ENCODE results near the gene PSD4. TPM values are rescaled to one million over a fixed set of nuclear protein-coding genes. Genes with fewer than 3 reads are reported as not detected.

Gene PSD4
- total RNA-seq, 1 donor from 2014 or later = 1.6 TPM

DNA sequence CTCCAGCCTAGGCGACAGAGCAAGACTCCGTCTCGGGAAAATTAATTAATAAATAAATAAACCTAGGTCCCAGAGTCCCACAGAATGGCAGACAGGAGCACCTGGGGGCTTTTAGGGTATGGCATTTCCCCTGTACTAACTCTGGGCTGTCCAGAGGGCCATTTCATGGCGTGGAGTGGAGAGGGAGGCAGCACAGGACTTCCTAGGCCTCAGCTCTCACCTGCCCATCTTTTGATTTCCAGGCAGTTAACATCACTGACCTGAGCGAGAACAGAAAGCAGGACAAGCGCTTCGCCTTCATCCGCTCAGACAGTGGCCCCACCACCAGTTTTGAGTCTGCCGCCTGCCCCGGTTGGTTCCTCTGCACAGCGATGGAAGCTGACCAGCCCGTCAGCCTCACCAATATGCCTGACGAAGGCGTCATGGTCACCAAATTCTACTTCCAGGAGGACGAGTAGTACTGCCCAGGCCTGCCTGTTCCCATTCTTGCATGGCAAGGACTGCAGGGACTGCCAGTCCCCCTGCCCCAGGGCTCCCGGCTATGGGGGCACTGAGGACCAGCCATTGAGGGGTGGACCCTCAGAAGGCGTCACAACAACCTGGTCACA is 41.3 kb upstream of the PSD4 start:
- Histone ChIP-seq H3K4me3 (ENCODE audit: low read length in 3 of 3) (no peak overlapping the region), H3K9me3 (ENCODE audit: control insufficient read depth in 3 of 3, low read length in 3 of 3) (no peaks in the 10 kb centered on the region), H3K4me1 (ENCODE audit: control insufficient read depth in 3 of 3, insufficient read depth in 3 of 3, low read length in 3 of 3) (no peaks in the 10 kb centered on the region), H3K27ac (ENCODE audit: low read depth, low read length) (no peak overlapping the region), H3K36me3 (ENCODE audit: control insufficient read depth in 3 of 3, insufficient read depth in 3 of 3, low read length in 3 of 3) (no peaks in the 10 kb centered on the region), H3K27me3 (ENCODE audit: control insufficient read depth in 3 of 3, insufficient read depth in 3 of 3, low read length in 3 of 3) (no peaks in the 10 kb centered on the region), H3K9ac (ENCODE audit: low read depth in 1 of 3, low read length in 3 of 3) (no peak overlapping the region)

- no peak overlapping the region for H3K4me3 ChIP-seq (ENCODE audit: low read length in 3 of 3)
- H3K27ac ChIP-seq (ENCODE audit: low read depth, low read length) = no peak overlapping the region
- no peak overlapping the region for H3K9ac ChIP-seq (ENCODE audit: low read depth in 1 of 3, low read length in 3 of 3)
- no peaks in the 10 kb centered on the region for H3K4me1 ChIP-seq (ENCODE audit: control insufficient read depth in 3 of 3, insufficient read depth in 3 of 3, low read length in 3 of 3)
- no peaks in the 10 kb centered on the region for H3K27me3 ChIP-seq (ENCODE audit: control insufficient read depth in 3 of 3, insufficient read depth in 3 of 3, low read length in 3 of 3)
- H3K9me3 ChIP-seq (ENCODE audit: control insufficient read depth in 3 of 3, low read length in 3 of 3) = no peaks in the 10 kb centered on the region
- H3K36me3 ChIP-seq (ENCODE audit: control insufficient read depth in 3 of 3, insufficient read depth in 3 of 3, low read length in 3 of 3) = no peaks in the 10 kb centered on the region
These were observed 39.8 kb upstream of the PSD4 start for GRCh38 chr2:113133704-113134598.

- H3K4me3 ChIP-seq (ENCODE audit: low read length in 3 of 3) = no peak overlapping the region
- H3K27me3 ChIP-seq (ENCODE audit: control insufficient read depth in 3 of 3, insufficient read depth in 3 of 3, low read length in 3 of 3) = no peaks in the 10 kb centered on the region
- H3K36me3 ChIP-seq (ENCODE audit: control insufficient read depth in 3 of 3, insufficient read depth in 3 of 3, low read length in 3 of 3) = no peaks in the 10 kb centered on the region
- H3K4me1 ChIP-seq (ENCODE audit: control insufficient read depth in 3 of 3, insufficient read depth in 3 of 3, low read length in 3 of 3) = no peaks in the 10 kb centered on the region
- H3K9ac ChIP-seq (ENCODE audit: low read depth in 1 of 3, low read length in 3 of 3) = no peak overlapping the region
- H3K9me3 ChIP-seq (ENCODE audit: control insufficient read depth in 3 of 3, low read length in 3 of 3) = no peaks in the 10 kb centered on the region
- H3K27ac ChIP-seq (ENCODE audit: low read depth, low read length) = no peak overlapping the region
These were observed 39.1 kb upstream of the PSD4 start for GRCh38 chr2:113134717-113135116.

- no peaks in the 10 kb centered on the region for H3K4me1 ChIP-seq (ENCODE audit: control insufficient read depth in 3 of 3, insufficient read depth in 3 of 3, low read length in 3 of 3)
- no peak overlapping the region for H3K9ac ChIP-seq (ENCODE audit: low read depth in 1 of 3, low read length in 3 of 3)
- H3K27ac ChIP-seq (ENCODE audit: low read depth, low read length) = no peak overlapping the region
- no peak overlapping the region for H3K4me3 ChIP-seq (ENCODE audit: low read length in 3 of 3)
- H3K9me3 ChIP-seq (ENCODE audit: control insufficient read depth in 3 of 3, low read length in 3 of 3) = no peaks in the 10 kb centered on the region
- no peaks in the 10 kb centered on the region for H3K36me3 ChIP-seq (ENCODE audit: control insufficient read depth in 3 of 3, insufficient read depth in 3 of 3, low read length in 3 of 3)
- H3K27me3 ChIP-seq (ENCODE audit: control insufficient read depth in 3 of 3, insufficient read depth in 3 of 3, low read length in 3 of 3) = no peaks in the 10 kb centered on the region
These were observed 38.5 kb upstream of the PSD4 start for GRCh38 chr2:113135317-113135716.

DNA sequence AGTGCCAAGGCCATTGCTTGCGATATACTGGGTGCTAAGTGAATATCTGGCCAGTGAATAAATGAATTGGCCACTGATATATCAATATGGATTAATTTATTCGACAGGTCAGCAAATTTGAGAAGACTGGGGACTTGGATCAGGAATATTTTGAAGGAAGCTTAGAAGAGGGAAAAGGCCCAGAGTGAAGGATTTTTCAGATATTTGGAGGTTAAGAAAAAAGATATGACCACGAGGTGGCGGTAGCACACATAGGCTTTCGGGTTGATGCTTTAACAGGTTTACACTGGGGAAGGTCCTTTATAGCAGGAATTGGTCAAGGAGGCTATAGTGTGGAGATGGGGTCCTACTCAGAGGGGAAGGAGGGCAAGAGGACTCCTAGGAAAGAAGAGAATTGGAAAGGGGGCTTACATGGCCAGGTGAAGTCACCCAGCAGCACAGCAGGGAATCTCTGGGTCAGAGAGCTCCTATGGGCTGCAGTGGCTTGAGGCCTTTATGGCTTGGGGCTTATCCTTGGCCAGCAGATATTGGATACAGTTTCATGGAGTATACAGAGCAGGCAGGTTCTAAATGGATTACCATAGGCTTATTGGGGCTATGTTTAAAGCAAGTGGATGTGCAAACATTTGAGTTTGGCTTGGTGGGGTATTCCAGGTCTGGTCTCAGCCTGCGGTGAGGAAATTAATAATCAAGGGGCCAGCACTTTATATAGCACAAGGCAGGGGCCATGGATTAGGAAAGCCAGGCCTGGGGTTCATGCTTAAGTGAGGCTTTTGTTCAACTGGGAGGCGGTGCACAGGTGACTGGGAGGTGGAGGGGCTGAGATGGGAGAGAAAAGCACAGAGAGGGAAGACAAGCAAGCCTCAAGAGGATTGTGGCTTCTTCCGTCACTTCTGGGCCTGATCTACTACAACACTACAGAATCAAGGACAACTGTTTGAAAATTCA is 36.7 kb upstream of the PSD4 start:
- no peaks in the 10 kb centered on the region for H3K27me3 ChIP-seq (ENCODE audit: control insufficient read depth in 3 of 3, insufficient read depth in 3 of 3, low read length in 3 of 3)

DNA sequence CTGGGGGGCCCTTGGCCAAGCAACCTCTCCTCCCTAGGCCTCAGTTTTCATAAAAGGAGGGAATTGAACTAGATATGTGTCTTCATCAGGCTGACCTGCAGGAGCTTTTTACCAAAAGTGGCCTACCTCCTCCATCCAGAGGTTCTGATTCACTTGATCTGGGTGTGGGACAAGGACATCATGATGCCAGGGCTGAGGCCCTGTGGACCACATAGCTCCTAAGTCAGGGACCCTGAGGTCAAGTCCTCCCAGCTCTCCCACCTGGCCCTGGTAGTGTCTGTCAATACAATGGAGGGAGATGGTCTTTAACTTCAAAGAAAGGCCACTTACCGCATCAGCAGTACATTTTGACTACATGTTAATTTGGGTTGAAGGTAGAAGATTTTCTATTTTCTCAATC is 35.9 kb upstream of the PSD4 start:
- Histone ChIP-seq H3K27me3 (ENCODE audit: control insufficient read depth in 3 of 3, insufficient read depth in 3 of 3, low read length in 3 of 3) (no peaks in the 10 kb centered on the region), H3K9ac (ENCODE audit: low read depth in 1 of 3, low read length in 3 of 3) (no peak overlapping the region), H3K4me1 (ENCODE audit: control insufficient read depth in 3 of 3, insufficient read depth in 3 of 3, low read length in 3 of 3) (no peaks in the 10 kb centered on the region), H3K27ac (ENCODE audit: low read depth, low read length) (no peak overlapping the region), H3K4me3 (ENCODE audit: low read length in 3 of 3) (no peak overlapping the region), H3K9me3 (ENCODE audit: control insufficient read depth in 3 of 3, low read length in 3 of 3) (no peaks in the 10 kb centered on the region), H3K36me3 (ENCODE audit: control insufficient read depth in 3 of 3, insufficient read depth in 3 of 3, low read length in 3 of 3) (no peaks in the 10 kb centered on the region)

More for the DNA sequence above, 36.7 kb upstream of the PSD4 start:
- no peaks in the 10 kb centered on the region for H3K9me3 ChIP-seq (ENCODE audit: control insufficient read depth in 3 of 3, low read length in 3 of 3)
- no peaks in the 10 kb centered on the region for H3K36me3 ChIP-seq (ENCODE audit: control insufficient read depth in 3 of 3, insufficient read depth in 3 of 3, low read length in 3 of 3)
- H3K4me3 ChIP-seq (ENCODE audit: low read length in 3 of 3) = no peak overlapping the region
- H3K9ac ChIP-seq (ENCODE audit: low read depth in 1 of 3, low read length in 3 of 3) = no peak overlapping the region
- no peaks in the 10 kb centered on the region for H3K4me1 ChIP-seq (ENCODE audit: control insufficient read depth in 3 of 3, insufficient read depth in 3 of 3, low read length in 3 of 3)
- H3K27ac ChIP-seq (ENCODE audit: low read depth, low read length) = no peak overlapping the region

- Histone ChIP-seq H3K9me3 (ENCODE audit: control insufficient read depth in 3 of 3, low read length in 3 of 3) (no peaks in the 10 kb centered on the region), H3K9ac (ENCODE audit: low read depth in 1 of 3, low read length in 3 of 3) (no peak overlapping the region), H3K4me3 (ENCODE audit: low read length in 3 of 3) (no peak overlapping the region), H3K36me3 (ENCODE audit: control insufficient read depth in 3 of 3, insufficient read depth in 3 of 3, low read length in 3 of 3) (no peaks in the 10 kb centered on the region), H3K27me3 (ENCODE audit: control insufficient read depth in 3 of 3, insufficient read depth in 3 of 3, low read length in 3 of 3) (no peaks in the 10 kb centered on the region), H3K4me1 (ENCODE audit: control insufficient read depth in 3 of 3, insufficient read depth in 3 of 3, low read length in 3 of 3) (no peaks in the 10 kb centered on the region), H3K27ac (ENCODE audit: low read depth, low read length) (no peak overlapping the region)
These were observed 35.1 kb upstream of the PSD4 start for GRCh38 chr2:113138428-113139322.

GRCh38 chr2:113141451-113141850 is 32.3 kb upstream of the PSD4 start:
- no peak overlapping the region for H3K9ac ChIP-seq (ENCODE audit: low read depth in 1 of 3, low read length in 3 of 3)

GRCh38 chr2:113142290-113142689 is 31.5 kb upstream of the PSD4 start:
- Histone ChIP-seq H3K36me3 (ENCODE audit: control insufficient read depth in 3 of 3, insufficient read depth in 3 of 3, low read length in 3 of 3) (no peaks in the 10 kb centered on the region), H3K4me3 (ENCODE audit: low read length in 3 of 3) (no peak overlapping the region), H3K27ac (ENCODE audit: low read depth, low read length) (no peak overlapping the region), H3K9ac (ENCODE audit: low read depth in 1 of 3, low read length in 3 of 3) (no peak overlapping the region), H3K27me3 (ENCODE audit: control insufficient read depth in 3 of 3, insufficient read depth in 3 of 3, low read length in 3 of 3) (no peaks in the 10 kb centered on the region), H3K4me1 (ENCODE audit: control insufficient read depth in 3 of 3, insufficient read depth in 3 of 3, low read length in 3 of 3) (no peaks in the 10 kb centered on the region), H3K9me3 (ENCODE audit: control insufficient read depth in 3 of 3, low read length in 3 of 3) (no peaks in the 10 kb centered on the region)

More at GRCh38 chr2:113141451-113141850, 32.3 kb upstream of the PSD4 start:
- H3K4me3 ChIP-seq (ENCODE audit: low read length in 3 of 3) = no peak overlapping the region
- H3K27me3 ChIP-seq (ENCODE audit: control insufficient read depth in 3 of 3, insufficient read depth in 3 of 3, low read length in 3 of 3) = no peaks in the 10 kb centered on the region
- no peaks in the 10 kb centered on the region for H3K4me1 ChIP-seq (ENCODE audit: control insufficient read depth in 3 of 3, insufficient read depth in 3 of 3, low read length in 3 of 3)
- H3K36me3 ChIP-seq (ENCODE audit: control insufficient read depth in 3 of 3, insufficient read depth in 3 of 3, low read length in 3 of 3) = no peaks in the 10 kb centered on the region
- H3K27ac ChIP-seq (ENCODE audit: low read depth, low read length) = no peak overlapping the region
- H3K9me3 ChIP-seq (ENCODE audit: control insufficient read depth in 3 of 3, low read length in 3 of 3) = no peaks in the 10 kb centered on the region

Measured in skeletal muscle tissue (tissue), 4 donors.